ENCODE measurements around the gene FDCSP. TPM values are rescaled to one million over a fixed set of nuclear protein-coding genes. Genes with fewer than 3 reads are reported as not detected.
"Not testable (repeated sequence)": the region's sequence is repeated elsewhere in the genome, so short reads cannot be mapped to it uniquely, and the experiment has no call there.

The FDCSP gene
- polyA plus RNA-seq: under 1 TPM in 2 of 3 donors, not detected in 1; 0.24 to 0.60 TPM

DNA sequence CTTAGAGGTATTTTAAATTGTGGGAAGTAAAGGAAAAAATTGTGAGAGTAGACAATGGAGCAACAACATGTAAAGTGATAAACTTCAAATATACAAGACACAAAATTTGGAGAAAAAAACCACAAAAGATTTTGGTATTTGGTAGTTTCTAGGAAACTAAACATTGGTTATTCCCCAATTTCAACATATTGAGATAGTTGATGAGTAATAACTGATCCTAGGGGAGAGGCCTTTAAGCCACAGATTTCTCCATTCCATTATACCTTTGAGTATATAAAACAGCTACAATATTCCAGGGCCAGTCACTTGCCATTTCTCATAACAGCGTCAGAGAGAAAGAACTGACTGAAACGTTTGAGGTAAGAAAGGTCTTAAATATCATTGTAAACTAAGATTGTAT is at the start of gene FDCSP:
FDCSP (plus strand) TSS at position 301 of the 400 bp plus-strand sequence. CDS start 5,071 bp downstream, outside the sequence.
- 60 to 70% (median 65%) methylated on average over 2 of the region's 2 CpGs for WGBS, 3 donors
- no peak within 1 kb of the TSS for H3K27ac ChIP-seq (ENCODE audit: low read depth, low read length)

DNA sequence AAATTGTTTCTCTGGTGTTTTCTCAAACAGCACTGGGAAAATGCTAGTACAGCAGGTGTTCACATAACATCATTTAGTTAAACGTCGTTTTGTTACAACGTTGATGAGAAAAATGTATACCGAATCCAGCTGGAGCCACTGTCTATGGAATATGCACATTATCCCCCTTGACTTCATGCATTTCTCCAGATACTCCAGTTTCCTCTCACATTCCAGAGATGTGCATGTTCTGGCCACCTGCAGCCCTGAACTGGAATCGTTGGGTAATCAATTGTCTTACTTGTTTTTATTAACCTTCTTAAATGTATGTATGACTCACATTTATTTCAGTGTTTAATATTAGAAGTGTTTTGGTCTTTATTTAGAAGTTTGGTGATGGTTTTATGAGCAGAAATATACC is 48.8 kb upstream of the FDCSP start:
- WGBS, 3 donors: 44 to 77% (median 72%) methylated on average over 5 of the region's 5 CpGs
- H3K27ac ChIP-seq (ENCODE audit: low read depth, low read length): no peak overlapping the region

DNA sequence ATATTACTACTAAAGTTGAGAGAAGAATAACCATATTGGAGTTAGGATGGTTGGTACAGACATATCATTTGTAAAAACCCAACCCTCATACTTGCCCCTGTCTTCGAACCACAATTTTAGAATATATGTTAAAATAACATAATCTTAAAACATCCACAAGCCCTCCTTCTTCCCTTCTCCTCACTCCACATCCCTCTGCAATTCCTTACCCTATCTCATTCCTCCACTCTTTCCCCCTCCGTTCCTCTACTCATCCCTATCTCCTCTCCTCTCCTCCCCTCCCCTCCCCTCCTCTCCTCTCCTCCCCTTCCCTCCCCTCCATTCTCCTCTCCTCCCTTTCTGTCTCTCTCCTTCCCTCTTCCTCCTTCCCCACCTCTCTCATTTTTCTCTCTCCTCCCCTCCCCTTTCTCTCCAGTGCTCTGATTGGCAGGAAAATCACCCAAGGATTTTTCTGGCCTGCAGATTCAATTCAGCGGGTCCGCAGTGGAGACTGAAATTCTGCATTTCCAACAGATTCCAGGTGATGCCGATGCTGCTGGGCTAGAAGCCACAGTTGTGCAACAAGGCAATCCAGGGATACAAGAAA is 47.8 kb upstream of the FDCSP start:
- 74 to 92% (median 74%) methylated on average over 5 of the region's 5 CpGs for WGBS, 3 donors

DNA sequence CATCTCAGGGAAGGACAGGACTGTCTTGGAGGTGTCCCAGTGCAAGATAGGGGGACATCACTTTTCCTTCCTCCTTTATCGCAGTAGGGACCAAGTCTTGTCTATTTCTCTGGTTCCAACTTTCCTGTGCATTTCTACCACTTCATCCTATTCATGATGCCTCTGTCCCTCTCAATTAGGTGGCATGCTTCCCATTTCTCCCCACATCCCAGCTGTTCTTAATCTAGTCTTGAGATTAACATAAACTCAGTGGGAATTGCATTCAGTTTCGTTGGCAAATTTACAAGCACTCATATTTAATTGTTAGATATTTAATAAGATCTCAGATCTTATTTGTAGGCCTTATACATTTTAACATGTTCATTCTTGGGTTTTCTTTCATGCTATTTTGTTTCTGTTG is 46.1 kb upstream of the FDCSP start:
- H3K27ac ChIP-seq (ENCODE audit: low read depth, low read length): no peak overlapping the region
- 57 to 76% (median 59%) methylated on average over 2 of the region's 2 CpGs for WGBS, 3 donors

More for the DNA sequence above, 47.8 kb upstream of the FDCSP start:
- H3K27ac ChIP-seq (ENCODE audit: low read depth, low read length): no peak overlapping the region

DNA sequence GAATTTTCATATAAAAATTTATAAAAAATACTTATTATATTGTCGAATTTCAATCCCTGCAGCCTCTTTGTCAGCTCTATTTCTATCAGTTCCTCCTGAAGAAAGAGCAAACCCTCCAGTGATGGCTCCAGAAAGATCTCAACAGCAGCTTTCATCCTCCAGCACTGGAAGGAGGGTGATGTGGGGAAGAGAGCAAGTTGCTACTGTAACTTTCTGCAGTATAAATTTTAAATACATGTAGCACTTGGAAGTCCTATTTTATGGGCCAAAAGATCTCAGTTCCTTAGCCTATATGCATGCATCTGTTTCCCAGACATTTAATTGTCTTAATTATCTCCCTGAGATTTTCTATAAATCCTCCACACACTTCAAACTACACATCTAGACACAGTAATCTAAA is 44.1 kb upstream of the FDCSP start:
- no peak overlapping the region for H3K27ac ChIP-seq (ENCODE audit: low read depth, low read length)
- 60 to 70% (median 62%) methylated on average over 1 of the region's 1 CpG for WGBS, 3 donors

DNA sequence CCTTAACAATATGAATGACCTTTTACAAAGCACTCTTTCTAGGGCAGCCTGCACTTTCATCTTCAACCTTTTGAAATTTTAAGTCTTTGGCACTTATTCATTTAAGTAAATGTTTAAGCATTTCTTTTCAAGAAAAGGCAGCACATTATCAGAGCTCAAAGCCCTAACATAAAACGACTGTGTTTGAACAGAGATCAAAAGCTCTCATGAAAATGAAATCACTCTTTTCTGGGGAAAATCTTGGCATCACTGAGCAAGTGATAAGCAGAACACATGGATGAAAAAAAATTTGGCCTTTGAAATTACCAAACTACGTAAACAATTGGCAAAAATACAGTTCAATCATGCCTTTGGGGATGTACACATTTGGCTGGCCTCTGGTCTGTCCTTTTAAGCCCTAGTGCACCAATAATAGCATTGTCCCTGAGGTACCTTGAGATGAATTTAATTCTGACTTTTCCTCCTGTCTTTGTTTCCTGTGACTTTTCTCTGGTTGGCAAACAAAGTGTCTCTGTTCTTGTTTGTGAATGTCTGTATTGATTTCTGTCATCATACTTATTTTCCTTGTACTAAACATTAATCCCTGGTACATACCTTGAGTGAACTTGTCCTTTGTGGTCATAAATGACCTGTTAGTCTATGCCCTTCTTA is 43.3 kb upstream of the FDCSP start:
- H3K27ac ChIP-seq (ENCODE audit: low read depth, low read length): no peak overlapping the region
- 10 to 44% (median 33%) methylated on average over 2 of the region's 2 CpGs for WGBS, 3 donors

DNA sequence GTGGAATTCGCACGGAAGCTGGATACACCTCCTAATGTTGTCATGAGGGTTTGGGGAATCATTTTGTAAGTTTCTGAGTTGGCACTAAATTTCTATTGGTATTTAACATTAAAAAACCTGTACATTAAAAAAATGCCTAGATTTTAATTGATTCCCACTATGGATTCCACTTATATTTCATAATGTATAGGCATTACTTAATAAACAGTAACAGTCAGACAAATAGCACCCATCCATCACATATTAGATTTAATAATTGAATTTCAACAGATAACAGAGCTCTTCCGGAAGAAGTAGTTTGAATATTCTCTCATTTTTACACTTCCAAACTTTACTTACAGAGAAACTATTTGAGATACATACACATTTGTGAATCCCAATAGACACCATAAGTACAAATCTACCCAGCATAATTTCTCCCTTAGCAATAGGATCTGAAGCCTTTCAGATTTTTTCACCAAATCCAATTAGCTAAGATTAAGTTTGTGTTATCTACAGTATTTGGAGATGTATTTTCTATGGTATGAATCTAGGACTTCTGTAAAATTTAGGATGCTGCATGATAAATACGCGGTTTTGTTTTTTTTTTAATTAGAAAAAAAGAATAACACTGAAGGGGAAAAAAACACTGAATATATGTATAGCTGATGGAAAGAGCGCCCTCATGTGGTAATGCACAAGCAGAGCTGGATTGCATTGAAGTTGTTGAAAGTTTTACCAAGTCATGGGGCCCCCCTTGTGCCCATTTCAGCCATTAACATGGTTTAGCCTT is 42.6 kb upstream of the FDCSP start:
- H3K27ac ChIP-seq (ENCODE audit: low read depth, low read length): no peak overlapping the region
- WGBS, 3 donors: 34 to 56% (median 54%) methylated on average over 6 of the region's 6 CpGs

DNA sequence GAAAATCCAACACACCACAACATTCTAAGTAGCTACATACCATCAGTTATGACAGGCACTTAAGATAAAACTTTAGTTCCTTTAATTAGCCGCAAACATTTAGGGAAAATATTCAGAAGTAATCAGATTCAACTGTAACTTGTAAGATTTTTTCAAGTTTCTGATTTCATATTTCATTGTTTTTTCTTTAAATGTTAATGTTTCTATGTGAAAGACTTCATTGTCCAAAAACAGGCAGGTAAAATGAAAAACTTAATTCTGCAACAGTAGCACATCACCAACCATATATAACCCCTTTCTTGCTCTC is 42.0 kb upstream of the FDCSP start:
- no peak overlapping the region for H3K27ac ChIP-seq (ENCODE audit: low read depth, low read length)
- 46 to 63% (median 59%) methylated on average over 1 of the region's 1 CpG for WGBS, 3 donors

DNA sequence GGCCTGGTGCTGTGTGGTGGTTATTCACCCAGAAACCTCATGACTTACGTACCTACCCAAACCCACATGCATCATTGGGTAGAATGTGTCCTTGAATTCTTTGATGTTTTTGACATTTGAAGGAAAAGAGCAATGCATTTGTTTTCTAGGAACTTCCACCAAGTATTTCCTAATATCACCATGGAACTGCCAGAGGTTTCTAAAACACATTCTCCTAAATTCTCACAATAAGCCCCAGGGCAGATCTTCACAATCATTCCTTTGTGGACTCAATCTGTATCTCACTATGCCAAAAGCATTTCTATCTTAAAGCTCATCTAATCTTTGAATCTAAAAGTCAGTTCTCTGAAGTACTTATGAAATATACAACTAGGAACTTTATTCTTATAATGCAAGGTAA is 38.7 kb upstream of the FDCSP start:
- WGBS, 3 donors: 86 to 87% (median 86%) methylated on average over 1 of the region's 1 CpG
- no peak overlapping the region for H3K27ac ChIP-seq (ENCODE audit: low read depth, low read length)

DNA sequence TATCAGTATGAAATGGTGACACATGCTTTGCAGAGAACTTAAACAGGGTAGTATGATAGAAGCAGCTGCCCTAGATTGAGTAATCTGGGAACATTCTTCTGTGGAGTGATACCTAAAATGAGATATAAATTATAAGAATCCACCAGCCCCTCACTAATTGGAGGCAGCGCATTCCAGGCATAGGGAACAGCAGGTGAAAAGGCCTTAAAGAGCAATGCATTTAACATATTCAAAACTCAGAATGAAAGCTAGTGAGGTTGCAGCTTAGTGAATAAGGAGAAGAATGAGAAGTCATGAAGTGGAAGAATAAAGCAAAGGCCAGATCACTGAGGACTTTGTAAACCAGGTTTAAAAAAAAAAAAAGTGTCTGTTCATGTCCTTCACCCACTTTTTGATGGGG is 35.3 kb upstream of the FDCSP start:
- H3K27ac ChIP-seq (ENCODE audit: low read depth, low read length): no peak overlapping the region
- WGBS, 3 donors: 96 to 100% (median 97%) methylated on average over 1 of the region's 1 CpG

DNA sequence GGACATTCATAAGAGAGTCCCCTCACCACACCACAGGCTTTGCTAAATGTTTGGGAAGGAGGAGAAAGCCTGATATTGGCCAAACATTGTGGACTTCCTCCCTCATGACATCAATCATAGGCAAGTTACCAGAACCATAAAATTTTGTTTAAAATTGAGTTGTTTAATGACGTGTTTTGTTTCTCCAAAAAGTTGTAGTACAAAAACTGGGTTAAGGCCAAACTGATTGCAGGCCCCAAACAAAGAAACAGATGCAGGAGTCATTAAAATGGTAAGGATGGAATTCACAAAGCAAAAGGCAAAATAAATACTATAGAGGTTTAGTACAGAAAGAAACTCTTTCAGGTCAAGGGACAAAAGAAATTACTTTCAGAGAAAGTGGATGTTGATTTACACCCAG is 34.3 kb upstream of the FDCSP start:
- H3K27ac ChIP-seq (ENCODE audit: low read depth, low read length): no peak overlapping the region
- WGBS, 3 donors: 24 to 49% (median 44%) methylated on average over 1 of the region's 1 CpG

DNA sequence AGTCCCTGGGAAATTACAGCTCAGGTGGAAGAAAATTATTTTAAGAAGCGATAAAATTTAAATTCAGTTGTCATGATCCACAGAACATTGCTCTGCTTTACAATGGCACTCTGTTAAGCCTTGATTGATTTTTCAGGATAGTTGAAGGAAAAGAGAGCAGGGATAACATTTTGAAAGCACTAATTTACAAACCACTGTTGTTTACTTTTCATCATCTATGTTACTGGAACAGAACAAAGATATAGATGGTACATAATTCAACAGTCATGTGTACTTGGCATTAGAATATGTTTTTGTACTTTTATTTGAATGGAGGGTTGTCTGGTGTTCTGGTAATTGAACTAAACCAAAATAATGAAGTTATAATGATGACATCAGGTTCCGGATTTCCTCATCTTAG is 33.0 kb upstream of the FDCSP start:
- 87 to 91% (median 91%) methylated on average over 2 of the region's 2 CpGs for WGBS, 3 donors
- no peak overlapping the region for H3K27ac ChIP-seq (ENCODE audit: low read depth, low read length)

DNA sequence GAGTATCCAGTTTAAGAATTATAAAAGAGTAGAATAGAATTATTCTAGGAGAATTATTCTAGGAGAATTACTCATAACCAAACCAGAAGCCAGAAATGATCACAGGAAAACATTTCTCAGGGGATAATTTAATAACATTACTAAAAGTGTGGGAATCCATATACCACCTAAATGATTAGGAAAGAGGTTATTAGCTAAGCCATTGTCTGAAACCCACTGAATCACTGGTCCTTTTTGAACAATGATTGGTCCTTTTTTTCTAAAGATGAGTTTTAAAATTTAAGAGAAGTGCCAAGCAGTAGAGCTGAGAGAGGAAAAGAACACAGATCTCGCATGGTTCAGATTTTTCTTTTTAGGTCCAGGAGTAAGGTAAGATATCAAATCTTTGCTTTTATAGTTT is 30.5 kb upstream of the FDCSP start, which contains the start of gene ODAM:
ODAM (plus strand) TSS at position 301 of the 400 bp plus-strand sequence. CDS start 819 bp downstream, outside the sequence.
- 84 to 91% (median 87%) methylated on average over 1 of the region's 1 CpG for WGBS, 3 donors
- no peak within 1 kb of the TSS for H3K27ac ChIP-seq (ENCODE audit: low read depth, low read length)

DNA sequence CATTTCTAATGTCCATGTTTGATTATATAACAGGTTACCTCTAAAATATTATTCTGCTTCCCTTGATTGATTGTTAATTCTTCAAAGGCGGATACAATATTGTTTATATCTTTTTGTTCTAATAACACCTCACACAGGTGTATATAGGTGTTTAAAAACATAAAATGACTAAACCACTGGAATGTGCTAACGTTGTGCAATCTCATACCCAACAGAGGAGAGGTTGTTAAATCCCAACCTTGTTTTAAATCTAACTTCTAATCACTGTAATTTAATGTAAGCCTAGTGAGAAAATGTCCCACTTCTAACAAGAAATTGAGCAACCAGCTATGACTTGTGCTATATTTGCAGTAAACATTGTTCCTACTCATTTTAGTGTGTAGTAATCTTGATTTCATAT is 29.1 kb upstream of the FDCSP start:
- no peak overlapping the region for H3K27ac ChIP-seq (ENCODE audit: low read depth, low read length)
- WGBS, 3 donors: 76 to 82% (median 78%) methylated on average over 2 of the region's 2 CpGs

DNA sequence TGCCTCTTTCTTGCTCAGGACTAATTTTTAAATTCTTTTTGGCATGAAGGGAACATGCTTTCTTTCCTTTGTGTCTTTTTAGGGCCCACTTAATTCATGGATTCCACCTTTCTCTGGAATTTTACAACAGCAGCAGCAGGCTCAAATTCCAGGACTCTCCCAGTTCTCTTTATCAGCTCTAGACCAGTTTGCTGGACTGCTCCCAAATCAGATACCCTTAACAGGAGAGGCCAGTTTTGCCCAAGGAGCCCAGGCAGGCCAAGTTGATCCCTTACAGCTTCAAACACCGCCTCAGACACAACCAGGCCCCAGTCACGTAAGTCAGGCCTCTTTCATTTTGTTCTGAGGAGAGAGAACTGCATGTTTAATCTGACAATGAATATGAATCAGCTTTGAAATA is 28.1 kb upstream of the FDCSP start:
- H3K27ac ChIP-seq (ENCODE audit: low read depth, low read length): no peak overlapping the region
- 23 to 76% (median 71%) methylated on average over 2 of the region's 2 CpGs for WGBS, 3 donors

DNA sequence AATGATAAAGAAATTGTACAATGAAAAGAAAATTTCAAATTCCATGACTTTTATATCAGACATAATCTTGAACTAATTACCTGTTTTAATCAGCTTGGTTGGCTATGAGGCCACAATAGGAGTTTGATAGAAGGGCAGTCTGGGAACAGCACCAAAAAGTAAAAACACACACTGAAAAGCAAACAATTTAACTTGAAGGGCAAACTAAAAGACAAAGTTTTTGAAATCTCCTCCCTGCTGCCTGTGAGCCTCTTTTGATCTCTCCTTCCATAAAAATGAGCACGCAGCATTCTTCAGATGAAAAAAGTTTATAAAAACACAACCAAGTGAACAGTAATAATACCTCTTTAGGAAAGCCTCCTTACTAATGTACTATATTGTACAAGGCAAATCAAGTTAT is 22.3 kb upstream of the FDCSP start:
- WGBS, 3 donors: 20 to 86% (median 60%) methylated on average over 1 of the region's 1 CpG
- no peak overlapping the region for H3K27ac ChIP-seq (ENCODE audit: low read depth, low read length)

DNA sequence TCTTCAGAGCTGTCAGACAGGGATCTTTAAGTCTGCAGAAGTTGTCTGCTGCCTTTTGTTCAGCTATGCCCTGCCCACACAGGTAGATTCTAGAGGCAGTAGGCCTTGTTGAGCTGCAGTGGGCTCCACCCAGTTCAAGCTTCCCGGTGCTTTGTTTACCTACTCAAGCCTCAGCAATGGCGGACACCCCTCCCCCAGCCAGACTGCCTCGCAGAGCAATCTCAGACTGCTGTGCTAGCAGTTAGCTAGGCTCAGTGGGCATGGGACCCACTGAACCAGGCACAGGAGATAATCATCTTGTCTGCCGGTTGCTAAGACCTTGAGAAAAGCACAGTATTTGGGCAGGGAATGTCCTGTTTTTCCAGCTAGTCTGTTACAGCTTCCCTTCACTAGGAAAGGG is 13.2 kb upstream of the FDCSP start:
- 69 to 77% (median 72%) methylated on average over 4 of the region's 4 CpGs for WGBS, 3 donors
- H3K27ac ChIP-seq (ENCODE audit: low read depth, low read length): not testable (repeated sequence)

DNA sequence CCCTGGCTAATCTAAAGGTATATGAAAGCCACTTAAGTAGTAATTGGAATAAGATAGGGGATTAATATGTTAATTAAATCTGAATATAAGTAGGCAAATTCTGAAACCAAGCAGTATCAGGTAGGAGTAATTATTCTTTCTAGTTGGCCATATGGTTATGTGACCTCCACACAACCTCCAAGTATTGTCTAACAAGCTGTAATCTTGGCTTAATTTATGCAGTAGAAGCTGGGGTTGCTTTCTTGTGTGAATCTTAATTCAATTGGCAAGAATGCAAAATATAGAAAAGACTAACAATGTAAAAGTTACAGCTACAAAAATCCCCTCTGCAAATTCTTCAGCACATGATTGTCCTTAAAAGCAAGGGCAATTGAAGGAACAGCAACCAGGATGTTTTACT is 9.8 kb upstream of the FDCSP start:
- H3K27ac ChIP-seq (ENCODE audit: low read depth, low read length): not testable (repeated sequence)

DNA sequence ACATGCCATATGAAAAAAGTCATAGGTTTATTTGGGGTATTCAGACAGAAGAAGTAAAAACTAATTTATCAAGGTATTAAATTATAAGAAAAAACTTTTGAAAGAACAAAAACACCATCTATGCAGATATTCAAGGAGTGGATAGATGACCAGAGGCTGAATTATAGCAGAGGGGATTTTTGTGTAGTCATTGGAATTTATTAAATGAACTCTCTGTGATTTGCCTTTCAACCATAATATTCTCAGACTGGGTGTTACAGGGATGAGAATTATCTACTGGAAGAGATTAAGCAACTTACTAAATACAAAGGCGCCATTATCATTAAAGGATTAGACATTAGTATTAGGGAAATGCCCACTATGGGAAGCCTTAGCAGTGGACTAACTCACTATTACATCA is 9.4 kb upstream of the FDCSP start:
- not testable (repeated sequence) for H3K27ac ChIP-seq (ENCODE audit: low read depth, low read length)
- 85 to 100% (median 94%) methylated on average over 1 of the region's 1 CpG for WGBS, 3 donors

DNA sequence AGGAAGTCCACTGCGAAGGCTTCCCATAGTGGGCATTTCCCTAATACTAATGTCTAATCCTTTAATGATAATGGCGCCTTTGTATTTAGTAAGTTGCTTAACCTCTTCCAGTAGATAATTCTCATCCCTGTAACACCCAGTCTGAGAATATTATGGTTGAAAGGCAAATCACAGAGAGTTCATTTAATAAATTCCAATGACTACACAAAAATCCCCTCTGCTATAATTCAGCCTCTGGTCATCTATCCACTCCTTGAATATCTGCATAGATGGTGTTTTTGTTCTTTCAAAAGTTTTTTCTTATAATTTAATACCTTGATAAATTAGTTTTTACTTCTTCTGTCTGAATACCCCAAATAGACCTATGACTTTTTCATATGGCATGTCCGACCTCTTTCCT is 4.5 kb upstream of the FDCSP start:
- H3K27ac ChIP-seq (ENCODE audit: low read depth, low read length): not testable (repeated sequence)
- 92 to 97% (median 93%) methylated on average over 3 of the region's 3 CpGs for WGBS, 3 donors

Measured in adipose tissue (tissue), 3 donors.